Astrocyte of the cerebellum (primary cell): ENCODE results near the gene ZBP1.

Experiments
- DNase-seq: peaks from one replicate; pipeline ENCODE4 v3.0.0-alpha.2; 2011; ENCODE audit warnings: low read depth
- H3K4me3 ChIP-seq: 2 replicates; pipeline ENCODE4 v1.5.1; 2011; ENCODE audit warnings: mild to moderate bottlenecking, low read depth, low read length, moderate library complexity
- CTCF ChIP-seq: IDR thresholded peaks from 2 replicates; pipeline ENCODE4 v1.5.1; 2012; ENCODE audit warnings: low read length, low read depth, moderate library complexity, mild to moderate bottlenecking; ENCODE audit errors: missing control alignments
- in situ Hi-C: cut with HindIII; loops from 2 replicates; pipeline ENCODE4 v1.10.0; 2017; ENCODE audit warnings: low sequenced_read_pairs

Gene ZBP1

GRCh38 chr20:57611586-57612311 is 8.5 kb downstream of the ZBP1 start:
- H3K4me3 ChIP-seq: no peak overlapping the region
- TF ChIP-seq CTCF: no peak
- no peak for DNase-seq
- in situ Hi-C loops: no loop called here

- in situ Hi-C loops: no loop called here
- no peak for DNase-seq
- no peak overlapping the region for H3K4me3 ChIP-seq
- TF ChIP-seq CTCF: no peak
These were observed 9.8 kb downstream of the ZBP1 start for GRCh38 chr20:57610261-57610952.

- in situ Hi-C loops: loop anchor here (5.0 kb wide), 1 partner anchor 93 kb away; no protein-coding TSS in a partner anchor
These were observed 10.4 kb downstream of the ZBP1 start for GRCh38 chr20:57609842-57610167.

GRCh38 chr20:57609086-57609841 is 11.0 kb downstream of the ZBP1 start:
- no peak for DNase-seq

More at GRCh38 chr20:57609842-57610167, 10.4 kb downstream of the ZBP1 start:
- no peak overlapping the region for H3K4me3 ChIP-seq
- DNase-seq: no peak
- TF ChIP-seq CTCF: no peak

GRCh38 chr20:57608516-57608915 is 11.7 kb downstream of the ZBP1 start:
- DNase-seq: no peak
- in situ Hi-C loops: loop anchor here (5.0 kb wide), 1 partner anchor 91 kb away; no protein-coding TSS in a partner anchor
- TF ChIP-seq CTCF: no peak
- no peak overlapping the region for H3K4me3 ChIP-seq

More at GRCh38 chr20:57609086-57609841, 11.0 kb downstream of the ZBP1 start:
- no peak for TF ChIP-seq CTCF
- in situ Hi-C loops: loop anchor here (5.0 kb wide), 1 partner anchor 92 kb away; no protein-coding TSS in a partner anchor
- H3K4me3 ChIP-seq: no peak overlapping the region

GRCh38 chr20:57605878-57606277 is 14.3 kb downstream of the ZBP1 start:
- TF ChIP-seq CTCF: no peak
- DNase-seq: no peak
- in situ Hi-C loops: loop anchor here (5.0 kb wide), 1 partner anchor 89 kb away; no protein-coding TSS in a partner anchor
- no peak overlapping the region for H3K4me3 ChIP-seq
